Measurements from ENCODE around the gene CKLF. TPM values are rescaled to one million over a fixed set of nuclear protein-coding genes. Genes with fewer than 3 reads are reported as not detected.
A peak's percentile ranks its signal among the peaks of the same experiment; 100 is the strongest.

CKLF gene
- total RNA-seq, 1 experiment from 2014 or later = 47.9 TPM

DNA sequence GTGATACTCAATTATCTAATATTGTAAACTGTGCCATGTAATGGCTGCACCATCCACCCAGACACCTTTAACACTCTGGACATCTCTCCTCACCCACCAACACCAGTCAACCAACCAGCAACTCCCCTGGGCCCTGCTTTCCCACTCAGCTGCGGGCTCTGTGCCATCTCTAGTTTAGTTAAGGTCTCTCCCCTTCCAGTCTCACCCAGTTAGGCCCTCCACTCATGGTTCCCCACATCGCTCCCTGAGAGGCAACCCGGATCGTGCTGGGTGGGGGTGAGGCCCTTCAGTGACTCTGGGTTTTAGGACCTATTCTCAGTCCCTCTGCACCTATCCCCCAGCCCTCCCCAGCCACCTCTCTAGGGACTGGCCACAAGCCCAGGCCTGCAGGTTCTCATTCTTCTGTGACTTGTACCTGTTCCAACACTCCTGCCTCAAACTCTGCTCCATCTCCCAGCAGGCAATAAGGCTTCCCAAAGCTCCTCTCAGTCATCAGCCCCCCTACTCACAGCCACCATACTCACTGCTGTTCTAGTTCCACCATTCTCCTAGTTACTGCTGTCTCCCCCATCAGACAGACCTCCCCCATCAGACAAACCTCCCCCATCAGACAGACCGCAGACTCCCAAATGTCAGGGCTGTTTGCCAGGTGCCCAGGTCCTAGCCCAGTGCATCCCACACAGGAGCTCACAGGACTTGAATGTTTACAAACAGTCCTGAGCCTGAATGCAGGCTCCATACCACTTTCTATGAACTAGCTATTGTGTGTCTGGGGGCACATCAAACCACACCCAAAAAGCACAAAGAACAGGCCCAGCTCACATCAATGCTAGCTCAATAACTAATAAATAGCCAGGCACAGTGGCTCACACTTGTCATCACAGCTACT is 5.0 kb upstream of the CKLF start:
- Histone ChIP-seq H3K9me2 (replicated peaks; ENCODE audit: low read length) (no peaks in the 10 kb centered on the region), H4K20me1 (ENCODE audit: low read length) (no peaks in the 10 kb centered on the region), H3K4me1 (ENCODE audit: insufficient read depth, low read length) (peaks cover 12% of the 10 kb centered on the region; the same call in 1 of the 2 replicates), H3K79me2 (ENCODE audit: low read length) (no peaks in the 10 kb centered on the region), H3K9ac (ENCODE audit: low read length) (no peak overlapping the region), H3K27ac (ENCODE audit: low read length) (no peak overlapping the region), H3K9me3 (ENCODE audit: low read length) (no peaks in the 10 kb centered on the region), H2AFZ (ENCODE audit: low read length) (no peak overlapping the region), H3K27me3 (ENCODE audit: low read length) (no peaks in the 10 kb centered on the region), H3K36me3 (ENCODE audit: low read depth, low read length) (no peaks in the 10 kb centered on the region), H3K4me2 (ENCODE audit: low read length) (no peak overlapping the region), H3F3A (ENCODE audit: low read length, unreplicated experiment) (no peaks in the 10 kb centered on the region), H3K4me3 (ENCODE audit: low read length) (no peak overlapping the region)
- BruUV-seq (replicated peaks) = no TSS peak
- ATAC-seq (no peak), DNase-seq (no peak)
- intact Hi-C loops (cut with micrococcal nuclease) = no loop called here
- TF ChIP-seq EZH2 (IDR thresholded peaks at IDR 0.05; ENCODE audit: low read length, unreplicated experiment) (no peak), EZH2phosphoT487 (IDR thresholded peaks at IDR 0.05; ENCODE audit: borderline replicate concordance, low read length) (no peak)
- TF ChIP-seq, protein P1, sequence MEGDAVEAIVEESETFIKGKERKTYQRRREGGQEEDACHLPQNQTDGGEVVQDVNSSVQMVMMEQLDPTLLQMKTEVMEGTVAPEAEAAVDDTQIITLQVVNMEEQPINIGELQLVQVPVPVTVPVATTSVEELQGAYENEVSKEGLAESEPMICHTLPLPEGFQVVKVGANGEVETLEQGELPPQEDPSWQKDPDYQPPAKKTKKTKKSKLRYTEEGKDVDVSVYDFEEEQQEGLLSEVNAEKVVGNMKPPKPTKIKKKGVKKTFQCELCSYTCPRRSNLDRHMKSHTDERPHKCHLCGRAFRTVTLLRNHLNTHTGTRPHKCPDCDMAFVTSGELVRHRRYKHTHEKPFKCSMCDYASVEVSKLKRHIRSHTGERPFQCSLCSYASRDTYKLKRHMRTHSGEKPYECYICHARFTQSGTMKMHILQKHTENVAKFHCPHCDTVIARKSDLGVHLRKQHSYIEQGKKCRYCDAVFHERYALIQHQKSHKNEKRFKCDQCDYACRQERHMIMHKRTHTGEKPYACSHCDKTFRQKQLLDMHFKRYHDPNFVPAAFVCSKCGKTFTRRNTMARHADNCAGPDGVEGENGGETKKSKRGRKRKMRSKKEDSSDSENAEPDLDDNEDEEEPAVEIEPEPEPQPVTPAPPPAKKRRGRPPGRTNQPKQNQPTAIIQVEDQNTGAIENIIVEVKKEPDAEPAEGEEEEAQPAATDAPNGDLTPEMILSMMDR (conservative IDR thresholded peaks at IDR 0.05; ENCODE audit: low read depth, low read length) = no peak
- ChIA-PET POLR2A (ENCODE audit: unreplicated experiment) (interaction anchor here (0.6 kb wide), 1 partner anchor 35 kb away, joined by 3 read pairs; no protein-coding TSS in a partner anchor), CTCF (no interaction called here)

DNA sequence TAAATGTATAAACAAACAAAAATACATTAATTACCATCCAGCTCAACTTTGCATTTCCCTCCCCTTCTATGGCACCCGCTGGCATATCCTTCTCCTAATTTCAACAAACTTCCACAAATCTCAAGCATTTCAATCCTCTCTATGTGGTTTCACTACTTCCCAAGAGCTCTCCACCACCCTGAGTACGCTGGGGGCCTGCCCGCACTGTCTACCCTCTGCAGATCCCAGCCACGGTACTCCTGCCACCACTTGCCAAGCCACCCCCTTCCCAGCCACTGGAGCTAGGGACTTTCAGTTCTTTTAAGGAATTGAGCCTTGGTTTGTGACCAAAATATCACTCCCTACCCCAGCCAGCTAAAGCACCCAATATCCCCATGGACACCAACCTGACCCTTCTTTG is 4.3 kb upstream of the CKLF start:
- Histone ChIP-seq H3K4me2 (ENCODE audit: low read length) (no peak overlapping the region), H3K27ac (ENCODE audit: low read length) (no peak overlapping the region), H3K36me3 (ENCODE audit: low read depth, low read length) (no peaks in the 10 kb centered on the region), H3K4me3 (ENCODE audit: low read length) (no peak overlapping the region), H3K9ac (ENCODE audit: low read length) (no peak overlapping the region), H3K9me2 (replicated peaks; ENCODE audit: low read length) (no peaks in the 10 kb centered on the region), H3K27me3 (ENCODE audit: low read length) (no peaks in the 10 kb centered on the region), H3F3A (ENCODE audit: low read length, unreplicated experiment) (no peaks in the 10 kb centered on the region), H3K9me3 (ENCODE audit: low read length) (no peaks in the 10 kb centered on the region), H3K79me2 (ENCODE audit: low read length) (peaks cover 6% of the 10 kb centered on the region), H4K20me1 (ENCODE audit: low read length) (no peaks in the 10 kb centered on the region), H2AFZ (ENCODE audit: low read length) (no peak overlapping the region), H3K4me1 (ENCODE audit: insufficient read depth, low read length) (peaks cover 18% of the 10 kb centered on the region)
- TF ChIP-seq, protein P1 (conservative IDR thresholded peaks at IDR 0.05; ENCODE audit: low read depth, low read length) = no peak
- TF ChIP-seq EZH2 (IDR thresholded peaks at IDR 0.05; ENCODE audit: low read length, unreplicated experiment) = no peak
- no peak for TF ChIP-seq EZH2phosphoT487 (IDR thresholded peaks at IDR 0.05; ENCODE audit: borderline replicate concordance, low read length)
- ATAC-seq = no peak
- intact Hi-C loops (cut with micrococcal nuclease) = no loop called here
- CTCF ChIA-PET = no interaction called here
- DNase-seq = no peak
- POLR2A ChIA-PET (ENCODE audit: unreplicated experiment) = interaction anchor here (0.6 kb wide), 1 partner anchor 36 kb away, joined by 3 read pairs; no protein-coding TSS in a partner anchor
- BruUV-seq (replicated peaks) = no TSS peak

DNA sequence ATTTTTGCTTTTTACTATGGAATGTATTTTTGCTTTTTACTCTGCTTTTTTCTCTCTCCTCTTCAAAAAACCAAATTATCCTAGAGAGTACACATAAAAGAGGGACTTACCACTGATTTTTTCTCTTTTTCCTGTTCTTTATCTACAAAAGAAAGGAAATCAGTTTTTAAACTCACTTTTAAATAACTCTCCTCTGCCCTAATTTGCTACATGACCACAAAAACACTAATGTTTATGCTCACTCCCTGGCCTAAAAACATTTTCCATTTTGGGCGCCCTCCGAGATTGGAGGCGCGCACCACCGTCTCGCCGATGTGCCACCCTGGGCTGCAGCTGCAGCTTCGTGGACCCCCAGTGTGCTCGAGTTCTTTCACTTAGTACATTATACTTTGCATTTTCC is 3.5 kb upstream of the CKLF start:
- no peak overlapping the region for H3K27ac ChIP-seq (ENCODE audit: low read length)
- H3K4me1 ChIP-seq (ENCODE audit: insufficient read depth, low read length) = peaks cover 21% of the 10 kb centered on the region
- peak overlapping the region; percentile 76 for H3K4me2 ChIP-seq (ENCODE audit: low read length)
- CTCF ChIA-PET = no interaction called here
- H3F3A ChIP-seq (ENCODE audit: low read length, unreplicated experiment) = no peaks in the 10 kb centered on the region
- H3K27me3 ChIP-seq (ENCODE audit: low read length) = no peaks in the 10 kb centered on the region
- peak overlapping the region; percentile 70 for H3K4me3 ChIP-seq (ENCODE audit: low read length)
- intact Hi-C loops (cut with micrococcal nuclease) = no loop called here
- DNase-seq (no peak), ATAC-seq (no peak)
- POLR2A ChIA-PET (ENCODE audit: unreplicated experiment) = no interaction called here
- 0 out of 2 replicates have a peak overlapping the region, but pooled peaks have one; percentile 80 for H3K9ac ChIP-seq (ENCODE audit: low read length)
- peaks cover 14% of the 10 kb centered on the region for H3K79me2 ChIP-seq (ENCODE audit: low read length)
- TF ChIP-seq, protein P1 (conservative IDR thresholded peaks at IDR 0.05; ENCODE audit: low read depth, low read length) = no peak
- TF ChIP-seq EZH2phosphoT487 (IDR thresholded peaks at IDR 0.05; ENCODE audit: borderline replicate concordance, low read length) (no peak), EZH2 (IDR thresholded peaks at IDR 0.05; ENCODE audit: low read length, unreplicated experiment) (no peak)
- H3K9me2 ChIP-seq (replicated peaks; ENCODE audit: low read length) = no peaks in the 10 kb centered on the region
- H3K36me3 ChIP-seq (ENCODE audit: low read depth, low read length) = no peaks in the 10 kb centered on the region
- BruUV-seq (replicated peaks) = no TSS peak
- H3K9me3 ChIP-seq (ENCODE audit: low read length) = no peaks in the 10 kb centered on the region
- no peak overlapping the region for H2AFZ ChIP-seq (ENCODE audit: low read length)
- no peaks in the 10 kb centered on the region for H4K20me1 ChIP-seq (ENCODE audit: low read length)
